Measurements from ENCODE around the gene RBM19.

The RBM19 gene

DNA sequence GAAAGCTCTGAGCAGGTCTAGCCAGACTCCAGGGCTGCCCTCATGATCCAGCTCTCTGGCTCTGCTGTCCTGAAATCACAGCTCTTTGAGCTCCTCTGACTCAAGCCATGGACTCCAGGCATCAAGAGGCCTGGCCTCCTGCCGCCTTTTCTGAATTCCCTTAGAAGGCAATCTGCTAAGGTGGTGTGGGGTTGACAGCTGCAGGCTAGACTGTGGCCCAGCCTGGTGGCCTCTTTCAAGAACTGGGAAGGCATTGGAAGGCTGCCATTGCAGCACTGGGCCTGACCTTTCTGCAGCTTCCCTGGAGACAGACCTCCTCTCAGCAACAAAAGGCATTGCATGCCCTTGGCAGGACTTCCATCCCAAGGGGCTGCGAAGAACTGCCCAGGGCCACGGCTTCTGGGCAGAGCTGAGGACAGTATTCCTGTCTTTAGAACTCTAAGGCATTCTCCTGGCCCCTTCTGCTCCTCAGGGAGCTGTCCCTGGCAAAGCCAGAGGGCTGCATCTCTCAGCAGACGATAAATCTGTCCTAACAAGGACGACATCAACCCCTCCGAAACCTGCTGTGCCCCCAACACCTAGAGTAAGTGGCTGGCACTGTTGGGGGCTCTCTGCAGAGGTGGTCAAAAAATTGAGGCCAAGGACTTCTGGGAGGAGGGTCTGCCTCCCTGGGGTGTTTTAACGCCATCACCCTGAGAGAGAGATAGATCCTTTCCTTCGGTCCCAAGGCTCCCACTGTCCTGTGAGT lies 115.6 kb downstream of the RBM19 start:
- no peak for DNase-seq

DNA sequence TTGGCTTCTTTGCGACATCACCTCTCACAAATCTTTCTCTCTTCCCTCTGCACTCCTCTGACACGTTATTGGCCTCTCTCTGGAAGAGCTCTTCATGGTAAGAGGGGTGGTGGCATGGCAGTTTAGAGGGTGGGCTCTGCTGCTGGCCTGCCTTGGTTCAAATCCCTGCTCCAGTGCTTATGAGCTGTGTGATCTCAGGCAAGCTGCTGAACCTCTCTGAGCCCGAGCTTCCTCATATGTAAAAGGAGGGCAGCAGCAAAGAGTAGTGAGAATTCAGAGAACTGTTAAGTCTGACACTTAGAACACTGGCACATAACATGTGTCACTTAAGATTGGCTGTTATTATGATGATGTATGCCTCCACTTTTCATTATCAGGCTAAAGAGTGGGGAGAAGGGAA lies 118.3 kb downstream of the RBM19 start:
- no peak for DNase-seq

GRCh38 chr12:113846883-113847755 lies 119.0 kb downstream of the RBM19 start:
- DNase-seq: no peak

- no peak for DNase-seq
These were observed 120.0 kb downstream of the RBM19 start for GRCh38 chr12:113845900-113846674.

DNA sequence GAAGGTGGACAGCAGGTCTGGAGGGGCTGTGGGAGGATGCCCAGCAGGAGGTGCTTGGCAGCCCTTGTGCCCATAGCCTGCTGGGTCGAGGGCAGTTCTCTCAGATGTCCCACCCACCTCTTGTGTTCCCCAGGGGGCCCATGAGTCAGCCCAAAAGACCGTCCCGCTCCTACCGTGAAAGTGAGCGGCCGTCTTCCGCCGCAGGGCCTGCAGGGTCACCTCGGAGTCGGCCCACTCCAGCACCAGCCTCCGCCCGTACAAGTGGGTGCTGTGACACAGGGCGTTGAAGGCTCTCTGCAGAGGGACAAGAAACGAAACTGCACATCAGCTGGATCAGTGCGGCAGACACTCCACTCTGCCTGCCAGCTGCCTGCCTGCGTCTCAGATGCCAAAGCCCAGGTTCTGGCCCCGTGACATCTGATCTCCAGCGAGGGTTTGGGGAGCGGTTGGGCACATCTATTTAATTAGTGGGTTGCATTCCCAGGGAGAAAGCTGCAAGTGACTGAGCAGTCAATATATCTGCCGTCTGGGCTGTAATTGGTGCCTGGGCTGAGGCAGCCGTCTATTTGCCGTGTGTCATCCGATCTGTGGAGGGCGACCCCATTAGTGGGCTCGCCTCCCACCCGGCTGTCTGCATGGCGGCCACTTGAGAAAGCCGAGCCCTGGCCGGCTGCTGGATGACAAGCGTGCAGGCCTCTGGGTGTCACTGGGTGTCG lies 121.5 kb downstream of the RBM19 start:
- DNase-seq: no peak

GRCh38 chr12:113842699-113843098 lies 123.4 kb downstream of the RBM19 start:
- DNase-seq: no peak

DNA sequence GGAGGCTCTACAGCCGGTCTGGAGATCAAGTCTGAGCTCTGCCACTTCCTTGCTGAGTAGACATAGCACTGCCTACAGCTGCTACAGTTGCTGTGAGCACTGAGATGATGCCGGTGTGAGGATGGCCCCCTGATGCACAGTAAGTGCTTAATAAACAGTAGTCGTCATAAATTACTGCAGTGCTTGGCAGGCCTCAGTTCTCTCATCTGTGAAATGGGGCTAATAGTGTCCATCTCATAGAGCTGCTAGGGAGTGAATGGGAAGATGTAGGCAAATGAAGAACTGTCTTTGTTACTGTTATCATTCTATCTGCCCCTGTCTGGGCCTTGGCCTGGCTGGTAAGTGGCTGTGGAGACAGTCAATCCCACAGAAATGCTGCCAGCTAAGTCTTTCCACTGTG lies 124.3 kb downstream of the RBM19 start:
- DNase-seq: no peak

DNA sequence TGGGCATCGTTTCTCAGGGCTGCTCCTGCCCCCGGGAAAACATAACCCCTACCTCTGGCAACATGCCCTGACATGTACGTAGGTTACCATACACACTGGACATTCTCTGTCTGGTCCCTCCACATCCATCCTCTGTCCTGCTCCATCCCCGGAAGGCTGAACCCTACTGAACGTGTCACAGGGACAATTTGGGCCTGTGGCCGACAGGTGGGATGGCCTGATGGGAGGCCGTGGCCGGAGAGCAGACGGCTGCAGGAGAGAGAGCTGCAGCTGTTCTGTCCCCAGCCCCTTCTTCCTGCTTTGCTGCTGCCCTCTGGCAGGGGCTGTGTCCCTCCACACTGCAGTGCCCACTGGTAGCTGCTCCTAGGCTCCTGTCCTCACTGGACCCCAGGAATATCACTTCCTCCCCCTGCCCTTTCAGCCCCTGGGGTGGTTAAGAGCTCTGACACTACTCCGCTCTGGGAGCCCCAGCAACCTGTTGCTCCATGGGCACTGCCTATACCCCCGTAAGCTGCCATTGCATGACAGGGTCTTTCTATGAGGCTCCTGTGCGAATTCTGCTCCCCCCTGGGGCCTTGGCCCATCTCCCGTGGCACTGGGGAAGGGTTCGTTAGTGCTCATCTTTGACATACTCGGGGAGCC lies 125.6 kb downstream of the RBM19 start:
- no peak for DNase-seq

- no peak for DNase-seq
These were observed 127.2 kb downstream of the RBM19 start for GRCh38 chr12:113838896-113839295.

DNA sequence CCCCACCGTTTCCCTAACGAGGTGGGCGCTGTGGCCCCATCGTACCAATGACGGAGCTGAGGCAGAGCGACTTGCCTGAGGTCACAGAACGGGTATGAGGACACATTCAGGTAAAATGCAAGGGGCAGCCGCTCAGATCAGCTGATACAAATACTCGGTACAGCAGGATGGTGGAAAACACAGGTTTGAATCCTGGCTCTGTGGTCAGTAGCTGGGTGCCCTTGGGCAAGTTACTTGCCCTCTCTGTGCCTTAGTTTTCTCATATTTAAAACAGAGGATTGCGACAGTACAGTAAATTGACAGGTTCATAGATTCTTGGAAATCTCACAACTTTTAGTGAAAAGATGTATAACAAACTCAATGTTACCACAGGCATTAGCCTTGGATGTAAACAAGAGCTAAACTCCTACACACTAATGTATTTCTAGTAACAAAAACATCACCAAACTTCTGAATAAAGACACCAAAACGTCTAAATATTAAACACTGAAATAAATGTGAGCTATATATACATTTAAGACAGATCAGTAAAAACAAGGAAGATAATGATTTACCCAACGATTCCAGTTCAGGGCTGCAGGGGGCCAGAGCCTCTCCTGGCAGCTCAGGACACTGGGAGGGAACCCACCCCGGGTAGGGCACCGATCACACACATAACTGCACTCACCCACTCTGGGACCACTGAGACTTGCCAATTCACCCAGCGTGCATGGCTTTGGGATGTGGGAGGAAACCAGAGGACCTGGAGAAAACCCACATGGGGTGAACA lies 128.4 kb downstream of the RBM19 start:
- DNase-seq: no peak

DNA sequence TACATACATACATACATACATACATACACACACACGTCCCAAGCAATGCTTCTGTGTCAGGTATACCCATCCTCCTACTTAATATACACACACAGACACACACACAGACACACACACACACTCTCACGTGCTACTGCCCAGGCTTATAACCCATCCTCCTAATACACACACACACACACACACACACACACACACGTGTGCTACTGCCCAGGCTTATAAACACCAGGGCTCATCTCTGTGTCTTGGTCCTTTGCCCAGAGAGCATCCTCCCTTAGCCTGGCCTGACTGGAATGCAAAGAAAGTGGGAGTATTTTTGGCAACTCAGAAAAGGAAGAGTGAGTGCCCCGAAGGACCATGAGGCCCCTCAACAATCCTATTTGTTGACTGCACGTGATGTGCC lies 129.0 kb downstream of the RBM19 start:
- no peak for DNase-seq

DNA sequence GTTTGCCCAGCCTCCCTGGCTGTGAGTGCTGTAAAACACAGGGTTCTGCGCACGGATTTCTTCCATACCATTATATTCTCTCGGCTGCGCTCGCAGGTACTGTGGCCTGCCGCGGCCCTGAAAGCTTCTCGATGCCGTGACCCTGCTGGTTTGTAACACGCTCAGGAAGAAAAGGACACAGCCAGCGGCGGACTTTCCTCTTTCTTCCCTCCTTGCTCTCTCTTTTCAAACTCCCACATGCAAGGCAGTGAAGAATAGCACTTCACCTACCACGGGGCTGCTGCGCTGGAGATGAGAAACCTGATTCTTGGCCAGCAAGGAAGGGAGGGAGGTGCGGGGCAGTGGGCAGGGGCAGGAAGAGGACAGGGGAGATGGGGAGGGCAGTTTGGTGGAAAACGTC lies 130.2 kb downstream of the RBM19 start:
- DNase-seq: no peak

GRCh38 chr12:113835433-113835832 lies 130.7 kb downstream of the RBM19 start:
- DNase-seq: no peak

DNA sequence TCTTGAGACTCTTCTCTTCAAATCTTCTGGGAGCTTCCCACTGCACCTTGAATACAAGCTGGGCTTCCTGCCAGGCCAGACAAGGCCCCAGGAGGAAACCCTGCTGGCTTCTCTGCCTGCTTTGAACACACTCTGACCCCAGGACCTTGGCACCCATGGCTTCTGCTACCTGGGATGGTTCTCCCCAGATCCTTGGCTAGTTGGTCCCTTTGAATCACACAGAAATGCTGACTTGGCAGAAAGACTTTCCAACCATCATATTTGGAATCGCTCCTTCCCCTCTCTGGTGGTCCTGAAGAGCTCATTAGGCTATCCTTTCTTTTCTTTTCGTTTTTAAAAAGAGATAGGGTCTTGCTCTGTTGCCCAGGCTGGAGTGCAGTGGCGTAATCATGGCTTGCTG lies 132.7 kb downstream of the RBM19 start:
- no peak for DNase-seq

- DNase-seq: no peak
These were observed 134.6 kb downstream of the RBM19 start for GRCh38 chr12:113831476-113831875.

DNA sequence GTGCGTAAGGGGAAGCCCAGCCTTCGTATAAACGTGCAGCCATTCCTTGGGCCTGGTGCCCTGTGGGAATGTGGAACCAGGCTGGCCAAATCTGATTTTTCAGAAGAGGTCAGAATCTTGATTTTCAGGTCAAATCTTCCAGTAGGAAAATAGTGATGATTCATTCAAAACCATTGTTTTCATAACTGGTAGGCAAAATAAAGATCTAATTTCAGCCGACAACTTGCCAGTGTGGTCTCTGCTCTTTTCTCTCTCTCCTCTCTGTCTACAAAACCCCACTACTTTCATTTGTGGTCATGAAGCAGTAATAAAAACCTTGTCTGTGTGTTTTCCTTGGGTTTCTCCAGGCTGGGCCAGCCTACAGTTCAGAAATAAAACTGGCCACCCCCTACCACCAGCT lies 135.1 kb downstream of the RBM19 start:
- no peak for DNase-seq

- no peak for DNase-seq
These were observed 136.9 kb downstream of the RBM19 start for GRCh38 chr12:113829212-113829611.

DNA sequence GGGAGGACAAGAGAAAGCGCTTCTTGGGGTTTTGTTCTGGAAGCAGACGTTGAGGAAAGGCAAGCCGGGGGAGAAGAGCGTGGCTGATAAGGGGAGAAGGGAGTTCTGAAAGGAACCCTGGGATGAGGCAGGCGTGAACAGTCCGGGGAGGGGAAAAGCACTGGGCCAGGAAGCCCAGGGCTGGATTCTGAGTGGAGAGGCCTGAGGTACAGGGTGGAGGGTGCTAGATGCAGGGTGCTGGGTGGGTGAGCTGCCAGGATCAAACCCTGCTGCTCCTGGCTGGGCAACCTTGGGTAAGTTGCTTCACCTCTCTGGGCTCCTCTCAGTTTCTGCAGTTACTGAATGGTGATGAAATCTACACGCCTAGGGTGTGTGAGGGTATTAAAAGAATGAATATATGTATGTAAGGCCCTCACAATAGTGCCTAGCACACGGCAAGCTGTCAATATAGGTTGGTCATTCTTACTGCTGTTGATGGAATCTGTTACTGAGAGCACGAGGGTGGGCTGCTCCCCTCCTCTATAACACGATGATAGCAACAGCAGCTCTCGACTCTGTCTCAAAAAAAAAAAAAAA lies 138.5 kb downstream of the RBM19 start:
- no peak for DNase-seq

- DNase-seq: no peak
These were observed 139.2 kb downstream of the RBM19 start for GRCh38 chr12:113826805-113827538.

GRCh38 chr12:113825705-113826104 lies 140.4 kb downstream of the RBM19 start:
- DNase-seq: no peak
